Mammary epithelial cell (primary cell): ENCODE data around the gene NCOR1.

Experiments used
- EZH2 ChIP-seq: IDR thresholded peaks from 2 replicates; pipeline ENCODE4 v1.6.1; 2012; ENCODE audit warnings: low read length, inconsistent platforms, borderline replicate concordance
- TF ChIP-seq, protein P1 (sequence below), 2 donors: IDR thresholded peaks in 1 of 2; conservative IDR thresholded peaks in 1 of 2; 2 replicates each; pipeline ENCODE4 v1.5.1; 2011 to 2012; ENCODE audit warnings: inconsistent platforms in 2 of 2, low read length in 2 of 2, mild to moderate bottlenecking in 2 of 2, control low read depth in 1 of 2, low read depth in 1 of 2; ENCODE audit not compliant: insufficient read depth in 1 of 2; ENCODE audit errors: extremely low read depth in 1 of 2

DNA sequence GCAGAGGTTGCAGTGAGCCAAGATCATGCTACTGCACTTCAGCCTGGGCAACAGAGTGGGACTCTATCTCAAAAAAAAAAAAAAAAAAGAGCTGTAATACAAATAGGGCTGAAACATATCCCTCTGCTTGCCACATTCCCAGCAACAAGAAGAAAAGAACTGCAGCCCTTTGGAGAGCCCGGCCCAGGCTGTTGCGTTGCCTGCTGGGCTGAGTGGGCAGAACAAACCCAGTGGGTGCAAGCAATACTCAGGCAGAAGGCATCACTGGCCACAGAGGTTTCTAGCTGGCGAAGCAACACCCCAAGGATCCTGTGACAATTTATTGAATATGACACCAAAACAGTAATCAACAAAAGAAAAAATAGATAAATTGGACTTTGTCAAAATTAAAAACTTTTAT lies 45.7 kb upstream of the NCOR1 start:
- no peak for TF ChIP-seq EZH2
- TF ChIP-seq, protein P1, sequence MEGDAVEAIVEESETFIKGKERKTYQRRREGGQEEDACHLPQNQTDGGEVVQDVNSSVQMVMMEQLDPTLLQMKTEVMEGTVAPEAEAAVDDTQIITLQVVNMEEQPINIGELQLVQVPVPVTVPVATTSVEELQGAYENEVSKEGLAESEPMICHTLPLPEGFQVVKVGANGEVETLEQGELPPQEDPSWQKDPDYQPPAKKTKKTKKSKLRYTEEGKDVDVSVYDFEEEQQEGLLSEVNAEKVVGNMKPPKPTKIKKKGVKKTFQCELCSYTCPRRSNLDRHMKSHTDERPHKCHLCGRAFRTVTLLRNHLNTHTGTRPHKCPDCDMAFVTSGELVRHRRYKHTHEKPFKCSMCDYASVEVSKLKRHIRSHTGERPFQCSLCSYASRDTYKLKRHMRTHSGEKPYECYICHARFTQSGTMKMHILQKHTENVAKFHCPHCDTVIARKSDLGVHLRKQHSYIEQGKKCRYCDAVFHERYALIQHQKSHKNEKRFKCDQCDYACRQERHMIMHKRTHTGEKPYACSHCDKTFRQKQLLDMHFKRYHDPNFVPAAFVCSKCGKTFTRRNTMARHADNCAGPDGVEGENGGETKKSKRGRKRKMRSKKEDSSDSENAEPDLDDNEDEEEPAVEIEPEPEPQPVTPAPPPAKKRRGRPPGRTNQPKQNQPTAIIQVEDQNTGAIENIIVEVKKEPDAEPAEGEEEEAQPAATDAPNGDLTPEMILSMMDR (conservative IDR thresholded peaks at IDR 0.05 in 1 of 2, IDR thresholded peaks at IDR 0.05 in 1 of 2; ENCODE audit: extremely low read depth in 1 of 2, insufficient read depth in 1 of 2, low read depth in 1 of 2, low read length in 2 of 2) = no peak
